Neural progenitor cell (in vitro differentiated cells): Measurements from ENCODE around the gene GLIS1. TPM values are rescaled to one million over a fixed set of nuclear protein-coding genes. Genes with fewer than 3 reads are reported as not detected.

Experiments used
- DNase-seq: peaks from one replicate; pipeline ENCODE4 v3.0.0-alpha.2; 2016; ENCODE audit warnings: low spot score
- H2AFZ ChIP-seq: fragments of 200-600 bp; sonication (generic); replicated peaks from 2 replicates; pipeline ENCODE4 v1.6.1; 2016; ENCODE audit warnings: antibody characterized with exemption
- H3F3A ChIP-seq: fragments of 200-600 bp; sonication (generic); 2 replicates; pipeline ENCODE4 v1.6.1; 2016; ENCODE audit warnings: antibody characterized with exemption, low read depth
- H3K27ac ChIP-seq: fragments of 200-600 bp; sonication (generic); 2 replicates; pipeline ENCODE4 v1.5.1; 2016; ENCODE audit warnings: mild to moderate bottlenecking
- H3K27me3 ChIP-seq: fragments of 200-600 bp; sonication (generic); 2 replicates; pipeline ENCODE4 v1.6.1; 2016; ENCODE audit warnings: mild to moderate bottlenecking, moderate library complexity
- H3K36me3 ChIP-seq: fragments of 200-600 bp; sonication (generic); 2 replicates; pipeline ENCODE4 v1.5.1; 2016
- H3K4me1 ChIP-seq: fragments of 200-600 bp; sonication (generic); 2 replicates; pipeline ENCODE4 v1.6.1; 2016; ENCODE audit warnings: mixed run types
- H3K4me2 ChIP-seq: fragments of 200-600 bp; sonication (generic); 2 replicates; pipeline ENCODE4 v1.6.1; 2016
- H3K4me3 ChIP-seq: fragments of 200-600 bp; sonication (generic); 2 replicates; pipeline ENCODE4 v1.5.1; 2016
- H3K79me2 ChIP-seq: fragments of 200-600 bp; sonication (generic); 2 replicates; pipeline ENCODE4 v1.6.1; 2016; ENCODE audit warnings: low read depth
- H3K9ac ChIP-seq: fragments of 200-600 bp; sonication (generic); 2 replicates; pipeline ENCODE4 v1.6.1; 2016
- H3K9me3 ChIP-seq: fragments of 200-600 bp; sonication (generic); 2 replicates; pipeline ENCODE4 v1.5.1; 2016; ENCODE audit warnings: low read depth
- H4K20me1 ChIP-seq: fragments of 200-600 bp; sonication (generic); 2 replicates; pipeline ENCODE4 v1.6.1; 2016; ENCODE audit warnings: low read depth
- H3K27ac Mint-ChIP-seq: 3 replicates; pipeline ENCODE4 v1.8.0; 2021; ENCODE audit warnings: mixed read lengths
- H3K27me3 Mint-ChIP-seq: 2 replicates; pipeline ENCODE4 v1.8.0; 2022; ENCODE audit warnings: low read depth, mild to moderate bottlenecking, inconsistent platforms, moderate library complexity, mixed read lengths; ENCODE audit not compliant: insufficient read depth
- H3K36me3 Mint-ChIP-seq: 3 replicates; pipeline ENCODE4 v1.8.0; 2021; ENCODE audit warnings: mixed read lengths
- H3K4me1 Mint-ChIP-seq: 3 replicates; pipeline ENCODE4 v1.8.0; 2021; ENCODE audit warnings: mixed read lengths
- H3K4me3 Mint-ChIP-seq: 3 replicates; pipeline ENCODE4 v1.8.0; 2021; ENCODE audit warnings: mild to moderate bottlenecking, moderate library complexity, mixed read lengths
- H3K9me3 Mint-ChIP-seq: 3 replicates; pipeline ENCODE4 v1.8.0; 2020; ENCODE audit warnings: mixed read lengths
- CTCF ChIP-seq: fragments of 200-600 bp; sonication (generic); IDR thresholded peaks from 2 replicates; pipeline ENCODE4 v1.5.1; 2017; ENCODE audit warnings: antibody characterized with exemption, mild to moderate bottlenecking
- EZH2 ChIP-seq: fragments of 200-600 bp; sonication (generic); IDR thresholded peaks from 2 replicates; pipeline ENCODE4 v1.6.1; 2017; ENCODE audit warnings: antibody characterized with exemption, mild to moderate bottlenecking, moderate library complexity
- EZH2phosphoT487 ChIP-seq: fragments of 200-600 bp; sonication (generic); IDR thresholded peaks from 2 replicates; pipeline ENCODE4 v1.6.1; 2017; ENCODE audit warnings: antibody characterized with exemption
- total RNA-seq: library from RNA; depleted of rRNA; stranded (reverse); fragments of >200 nt; gene quantifications from 2 replicates; pipeline ENCODE4 v1.2.3, GENCODE V29; 2015; ENCODE audit warnings: low replicate concordance

The GLIS1 gene
- total RNA-seq, 1 donor from 2014 or later, result not detected

- no peak for TF ChIP-seq EZH2
- no peak for TF ChIP-seq CTCF
- TF ChIP-seq EZH2phosphoT487, result no peak
- Histone ChIP-seq H4K20me1 (peaks cover 3% of the 10 kb centered on the region), H3K27ac (no peak overlapping the region), H3K9ac (no peak overlapping the region), H3K4me2 (no peak overlapping the region), H3K79me2 (no peaks in the 10 kb centered on the region), H2AFZ (no peak overlapping the region), H3K27me3 (peaks cover 52% of the 10 kb centered on the region), H3K9me3 (no peaks in the 10 kb centered on the region), H3K36me3 (no peaks in the 10 kb centered on the region), H3K4me3 (no peak overlapping the region), H3K4me1 (no peaks in the 10 kb centered on the region), H3F3A (peaks cover 8% of the 10 kb centered on the region)
- no peak overlapping the region for H3K4me3 Mint-ChIP-seq
- no peaks in the 10 kb centered on the region for H3K36me3 Mint-ChIP-seq
- H3K27me3 Mint-ChIP-seq, result peaks cover 21% of the 10 kb centered on the region
- no peaks in the 10 kb centered on the region for H3K9me3 Mint-ChIP-seq
- no peak overlapping the region for H3K27ac Mint-ChIP-seq
- no peak for DNase-seq
- peaks cover 24% of the 10 kb centered on the region for H3K4me1 Mint-ChIP-seq
These were observed 7.1 kb downstream of the GLIS1 start for GRCh38 chr1:53731779-53732305.

GRCh38 chr1:53731043-53731600 is 7.8 kb downstream of the GLIS1 start:
- Mint-ChIP-seq H3K4me3 (no peak overlapping the region), H3K27ac (no peak overlapping the region), H3K9me3 (peaks cover 2% of the 10 kb centered on the region), H3K36me3 (no peaks in the 10 kb centered on the region), H3K4me1 (peaks cover 24% of the 10 kb centered on the region), H3K27me3 (peaks cover 14% of the 10 kb centered on the region)
- H3K27ac ChIP-seq, result no peak overlapping the region
- H3K36me3 ChIP-seq, result no peaks in the 10 kb centered on the region
- no peak overlapping the region for H2AFZ ChIP-seq
- TF ChIP-seq CTCF (no peak), EZH2phosphoT487 (no peak)
- H4K20me1 ChIP-seq, result no peaks in the 10 kb centered on the region
- H3K27me3 ChIP-seq, result peaks cover 45% of the 10 kb centered on the region
- H3K4me3 ChIP-seq, result no peak overlapping the region
- H3K4me1 ChIP-seq, result no peaks in the 10 kb centered on the region
- no peak for DNase-seq
- H3F3A ChIP-seq, result peaks cover 3% of the 10 kb centered on the region
- no peaks in the 10 kb centered on the region for H3K79me2 ChIP-seq
- H3K4me2 ChIP-seq, result no peak overlapping the region
- H3K9ac ChIP-seq, result no peak overlapping the region
- no peaks in the 10 kb centered on the region for H3K9me3 ChIP-seq

- no peak overlapping the region for H2AFZ ChIP-seq
- no peaks in the 10 kb centered on the region for H3K4me1 ChIP-seq
- H3K9me3 ChIP-seq, result no peaks in the 10 kb centered on the region
- TF ChIP-seq EZH2phosphoT487 (no peak), CTCF (no peak), EZH2 (no peak)
- H3K27me3 ChIP-seq, result peaks cover 37% of the 10 kb centered on the region
- H3K4me3 ChIP-seq, result no peak overlapping the region
- H3K27ac Mint-ChIP-seq, result no peak overlapping the region
- DNase-seq, result no peak
- no peaks in the 10 kb centered on the region for H4K20me1 ChIP-seq
- no peaks in the 10 kb centered on the region for H3K79me2 ChIP-seq
- H3K9me3 Mint-ChIP-seq, result peaks cover 2% of the 10 kb centered on the region
- H3K4me3 Mint-ChIP-seq, result no peak overlapping the region
- H3K4me1 Mint-ChIP-seq, result peaks cover 24% of the 10 kb centered on the region
- no peak overlapping the region for H3K9ac ChIP-seq
- no peaks in the 10 kb centered on the region for H3F3A ChIP-seq
- no peak overlapping the region for H3K27ac ChIP-seq
- no peak overlapping the region for H3K4me2 ChIP-seq
- H3K36me3 ChIP-seq, result no peaks in the 10 kb centered on the region
- H3K36me3 Mint-ChIP-seq, result no peaks in the 10 kb centered on the region
- H3K27me3 Mint-ChIP-seq, result peaks cover 8% of the 10 kb centered on the region
These were observed 8.6 kb downstream of the GLIS1 start for GRCh38 chr1:53730224-53730865.
